HG02610 (cell line): ENCODE data around the gene NID1.
"Not testable (repeated sequence)": the region's sequence is repeated elsewhere in the genome, so short reads cannot be mapped to it uniquely, and the experiment has no call there.

ENCODE experiments used
- ATAC-seq: cut with Tn5 transposase; IDR thresholded peaks from one replicate; pipeline ENCODE4 v1.9.1; 2021; ENCODE audit warnings: mild to moderate bottlenecking, moderate library complexity; ENCODE audit not compliant: unreplicated experiment

The NID1 gene

GRCh38 chr1:235940285-235940684 is 124.6 kb downstream of the NID1 start:
- ATAC-seq, result no peak

- ATAC-seq, result no peak
Observed at GRCh38 chr1:235939480-235939775, 125.5 kb downstream of the NID1 start.

GRCh38 chr1:235938709-235939479 is 126.0 kb downstream of the NID1 start:
- peak; percentile 66 for ATAC-seq

- ATAC-seq, result peak; percentile 39
Observed at GRCh38 chr1:235937123-235937522, 127.8 kb downstream of the NID1 start.

GRCh38 chr1:235935235-235936225 is 129.4 kb downstream of the NID1 start:
- no peak for ATAC-seq

GRCh38 chr1:235933766-235934116 is 131.1 kb downstream of the NID1 start:
- ATAC-seq, result no peak

GRCh38 chr1:235933017-235933765 is 131.7 kb downstream of the NID1 start:
- ATAC-seq, result no peak

- ATAC-seq, result peak; percentile 75
Observed at GRCh38 chr1:235932090-235932510, 132.8 kb downstream of the NID1 start.

- no peak for ATAC-seq
Observed at GRCh38 chr1:235931171-235931738, 133.6 kb downstream of the NID1 start.

- ATAC-seq, result no peak
Observed at GRCh38 chr1:235930543-235930942, 134.3 kb downstream of the NID1 start.

GRCh38 chr1:235929216-235929615 is 135.7 kb downstream of the NID1 start:
- ATAC-seq, result no peak

GRCh38 chr1:235928197-235928596 is 136.7 kb downstream of the NID1 start:
- ATAC-seq, result no peak

GRCh38 chr1:235927551-235927950 is 137.3 kb downstream of the NID1 start:
- not testable (repeated sequence) for ATAC-seq
